Measurements from ENCODE around the gene TRMT13.
"Not testable (repeated sequence)": the region's sequence is repeated elsewhere in the genome, so short reads cannot be mapped to it uniquely, and the experiment has no call there.

Gene TRMT13

GRCh38 chr1:100184536-100184935 is 51.6 kb downstream of the TRMT13 start:
- Mint-ChIP-seq H3K9me3 (peaks cover 19% of the 10 kb centered on the region), H3K4me3 (no peak overlapping the region), H3K36me3 (ENCODE audit: low read depth) (peaks cover 23% of the 10 kb centered on the region), H3K4me1 (peaks cover 4% of the 10 kb centered on the region), H3K27me3 (ENCODE audit: low read depth) (no peaks in the 10 kb centered on the region), H3K27ac (no peak overlapping the region)
- TF ChIP-seq CTCF (IDR thresholded peaks at IDR 0.05; ENCODE audit: unreplicated experiment in 3 of 3): no peak

GRCh38 chr1:100187912-100188311 is 54.9 kb downstream of the TRMT13 start:
- H3K4me3 Mint-ChIP-seq: no peak overlapping the region
- H3K36me3 Mint-ChIP-seq (ENCODE audit: low read depth): peaks cover 24% of the 10 kb centered on the region
- no peaks in the 10 kb centered on the region for H3K27me3 Mint-ChIP-seq (ENCODE audit: low read depth)
- H3K27ac Mint-ChIP-seq: no peak overlapping the region
- peaks cover 14% of the 10 kb centered on the region for H3K4me1 Mint-ChIP-seq
- no peak for TF ChIP-seq CTCF (IDR thresholded peaks at IDR 0.05; ENCODE audit: unreplicated experiment in 3 of 3)
- peaks cover 11% of the 10 kb centered on the region for H3K9me3 Mint-ChIP-seq

- no peak overlapping the region for H3K4me3 Mint-ChIP-seq
- H3K36me3 Mint-ChIP-seq (ENCODE audit: low read depth): peaks cover 24% of the 10 kb centered on the region
- H3K9me3 Mint-ChIP-seq: peaks cover 11% of the 10 kb centered on the region
- H3K27me3 Mint-ChIP-seq (ENCODE audit: low read depth): no peaks in the 10 kb centered on the region
- TF ChIP-seq CTCF (IDR thresholded peaks at IDR 0.05; ENCODE audit: unreplicated experiment in 3 of 3): no peak
- peaks cover 14% of the 10 kb centered on the region for H3K4me1 Mint-ChIP-seq
- H3K27ac Mint-ChIP-seq: no peak overlapping the region
These were observed 55.7 kb downstream of the TRMT13 start for GRCh38 chr1:100188617-100189016.

- peaks cover 20% of the 10 kb centered on the region for H3K9me3 Mint-ChIP-seq
- H3K27me3 Mint-ChIP-seq (ENCODE audit: low read depth): no peaks in the 10 kb centered on the region
- no peak overlapping the region for H3K27ac Mint-ChIP-seq
- H3K36me3 Mint-ChIP-seq (ENCODE audit: low read depth): peaks cover 63% of the 10 kb centered on the region
- no peak for TF ChIP-seq CTCF (IDR thresholded peaks at IDR 0.05; ENCODE audit: unreplicated experiment in 3 of 3)
- no peak overlapping the region for H3K4me3 Mint-ChIP-seq
- H3K4me1 Mint-ChIP-seq: no peaks in the 10 kb centered on the region
These were observed 65.6 kb downstream of the TRMT13 start for GRCh38 chr1:100198596-100198995.

- H3K4me3 Mint-ChIP-seq; H3K4me1 Mint-ChIP-seq; H3K27ac Mint-ChIP-seq; H3K27me3 Mint-ChIP-seq (ENCODE audit: low read depth): not testable (repeated sequence)
- peaks cover 33% of the 10 kb centered on the region for H3K9me3 Mint-ChIP-seq
- peaks cover 78% of the 10 kb centered on the region for H3K36me3 Mint-ChIP-seq (ENCODE audit: low read depth)
These were observed 67.1 kb downstream of the TRMT13 start for GRCh38 chr1:100200060-100200459.

Data from nephron (organoid).